ENCODE data around the gene ILK.

The ILK gene

DNA sequence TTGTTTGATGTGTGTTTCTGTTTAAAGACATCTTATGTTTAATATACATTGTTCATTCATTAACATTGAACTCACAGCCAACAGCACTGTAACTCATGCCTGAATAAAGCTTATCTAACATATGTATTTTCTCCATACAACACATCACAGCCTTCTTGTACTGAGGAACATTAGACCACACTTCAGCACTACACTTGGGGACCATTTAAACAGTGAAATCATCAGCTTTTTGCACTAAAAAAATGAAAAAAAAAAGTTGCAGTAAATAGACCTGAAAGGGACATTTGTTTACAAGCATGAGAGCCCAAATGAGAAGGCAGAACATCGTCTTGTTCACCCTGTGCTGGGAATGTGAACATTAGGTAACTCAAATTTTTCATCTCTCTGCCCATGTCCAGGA lies 31.0 kb downstream of the ILK start:
- no peak overlapping the region for H2AFZ ChIP-seq (ENCODE audit: low read depth, low read length)
- H3K14ac ChIP-seq (ENCODE audit: low read length in 2 of 2) = no peak overlapping the region
- H3K4me3 ChIP-seq (ENCODE audit: insufficient read depth in 1 of 2, low read depth in 1 of 2, low read length in 2 of 2) = no peak overlapping the region
- no peak overlapping the region for H3K18ac ChIP-seq (ENCODE audit: low read depth in 1 of 2, low read length in 2 of 2)
- 23% methylated on average over 1 of the region's 1 CpG for WGBS
- H3K9ac ChIP-seq (ENCODE audit: low read length) = no peak overlapping the region
- no peak overlapping the region for H2BK5ac ChIP-seq (ENCODE audit: low read depth, low read length, poor library complexity, severe bottlenecking)
- no peak overlapping the region for H2AK5ac ChIP-seq (ENCODE audit: low read length, severe bottlenecking)
- H4K8ac ChIP-seq (ENCODE audit: low read length) = no peak overlapping the region
- no peak overlapping the region for H4K91ac ChIP-seq (ENCODE audit: low read length)
- no peak overlapping the region for H3K4me2 ChIP-seq (ENCODE audit: low read length, poor library complexity, severe bottlenecking)
- no peak overlapping the region for H2BK120ac ChIP-seq (ENCODE audit: low read depth, low read length)
- H3K27ac ChIP-seq (ENCODE audit: low read length, poor library complexity, severe bottlenecking) = no peak overlapping the region
- H3K79me1 ChIP-seq (replicated peaks; ENCODE audit: low read length, poor library complexity, severe bottlenecking) = no peaks in the 10 kb centered on the region
- H3K36me3 ChIP-seq (ENCODE audit: control insufficient read depth in 1 of 2, insufficient read depth in 2 of 2, low read depth in 1 of 2, low read length in 2 of 2) = peaks cover 0 to 28% of the 10 kb centered on the region in 2 experiments
- H3K9me3 ChIP-seq (ENCODE audit: control insufficient read depth, low read length) = no peaks in the 10 kb centered on the region
- H2BK12ac ChIP-seq (ENCODE audit: low read length in 2 of 2) = no peak overlapping the region
- no peaks in the 10 kb centered on the region for H3K27me3 ChIP-seq (ENCODE audit: control insufficient read depth in 1 of 2, insufficient read depth in 1 of 2, low read length in 2 of 2)
- H2BK15ac ChIP-seq (ENCODE audit: low read depth, poor library complexity, severe bottlenecking) = no peak overlapping the region
- H3K4me1 ChIP-seq (ENCODE audit: control insufficient read depth, insufficient read depth, low read depth, low read length) = peaks cover 7% of the 10 kb centered on the region
- no peak overlapping the region for H3K23ac ChIP-seq (ENCODE audit: low read length in 2 of 2)
- no peak overlapping the region for H3K4ac ChIP-seq (ENCODE audit: low read depth in 1 of 2, low read length in 2 of 2)
- no peak for DNase-seq

DNA sequence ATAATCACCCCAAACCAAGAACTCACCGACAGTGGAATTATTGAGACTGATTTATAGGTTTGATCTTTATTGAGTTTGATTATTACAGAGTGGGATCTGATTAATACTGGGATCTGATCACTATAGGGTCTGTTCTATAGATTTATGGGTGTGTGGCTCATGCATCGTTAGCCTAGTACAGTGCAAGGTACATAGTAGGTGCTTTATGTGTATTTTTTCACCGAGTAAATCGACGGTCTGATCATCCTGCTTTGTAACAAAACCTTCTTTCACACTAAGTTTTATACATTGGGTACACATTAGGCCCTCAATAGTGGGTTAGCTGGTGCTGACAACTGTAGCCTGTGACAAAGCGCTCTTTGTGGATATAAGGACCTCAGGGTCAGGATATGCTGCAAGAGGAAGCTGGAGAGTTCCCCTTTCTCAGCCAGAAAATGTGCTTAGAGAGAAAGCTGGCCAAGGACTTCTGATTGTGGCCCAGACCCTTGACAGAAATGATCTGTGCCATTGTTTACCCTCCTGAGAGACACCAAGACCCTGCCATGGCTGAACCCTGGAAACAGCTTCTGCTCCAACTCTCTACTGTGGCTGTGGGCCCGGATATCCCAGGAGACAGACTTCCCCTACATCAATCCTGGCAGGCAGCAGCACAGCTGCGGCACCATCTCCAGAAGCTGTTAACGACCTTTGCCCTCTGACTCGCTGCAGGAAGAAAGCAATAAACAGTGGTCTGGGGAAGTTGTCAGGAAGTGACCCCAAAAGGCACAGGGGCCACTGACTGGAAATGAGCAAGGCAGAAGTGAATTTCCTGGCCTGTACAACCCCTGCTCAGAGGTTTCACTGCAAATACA lies 31.7 kb downstream of the ILK start:
- H4K8ac ChIP-seq (ENCODE audit: low read length) = no peak overlapping the region
- no peak overlapping the region for H2AK5ac ChIP-seq (ENCODE audit: low read length, severe bottlenecking)
- H2BK5ac ChIP-seq (ENCODE audit: low read depth, low read length, poor library complexity, severe bottlenecking) = no peak overlapping the region
- H2BK15ac ChIP-seq (ENCODE audit: low read depth, poor library complexity, severe bottlenecking) = no peak overlapping the region
- no peak overlapping the region for H3K9ac ChIP-seq (ENCODE audit: low read length)
- H3K23ac ChIP-seq (ENCODE audit: low read length in 2 of 2) = no peak overlapping the region
- H3K79me1 ChIP-seq (replicated peaks; ENCODE audit: low read length, poor library complexity, severe bottlenecking) = no peaks in the 10 kb centered on the region
- 21% methylated on average over 6 of the region's 10 CpGs for WGBS
- H3K4me1 ChIP-seq (ENCODE audit: control insufficient read depth, insufficient read depth, low read depth, low read length) = peaks cover 7% of the 10 kb centered on the region
- H3K27me3 ChIP-seq (ENCODE audit: control insufficient read depth in 1 of 2, insufficient read depth in 1 of 2, low read length in 2 of 2) = no peaks in the 10 kb centered on the region
- no peaks in the 10 kb centered on the region for H3K9me3 ChIP-seq (ENCODE audit: control insufficient read depth, low read length)
- H3K4ac ChIP-seq (ENCODE audit: low read depth in 1 of 2, low read length in 2 of 2) = no peak overlapping the region
- H3K36me3 ChIP-seq (ENCODE audit: control insufficient read depth in 1 of 2, insufficient read depth in 2 of 2, low read depth in 1 of 2, low read length in 2 of 2) = peaks cover 0 to 27% of the 10 kb centered on the region in 2 experiments
- no peak overlapping the region for H4K91ac ChIP-seq (ENCODE audit: low read length)
- no peak overlapping the region for H3K14ac ChIP-seq (ENCODE audit: low read length in 2 of 2)
- peak overlapping the region in 1 of 2 experiments; percentile 19 for H3K4me3 ChIP-seq (ENCODE audit: insufficient read depth in 1 of 2, low read depth in 1 of 2, low read length in 2 of 2)
- peak overlapping the region; percentile 54 to 78 for H3K18ac ChIP-seq (ENCODE audit: low read depth in 1 of 2, low read length in 2 of 2)
- H3K27ac ChIP-seq (ENCODE audit: low read length, poor library complexity, severe bottlenecking) = no peak overlapping the region
- H2BK120ac ChIP-seq (ENCODE audit: low read depth, low read length) = peak overlapping the region; percentile 64
- H2BK12ac ChIP-seq (ENCODE audit: low read length in 2 of 2) = no peak overlapping the region
- no peak overlapping the region for H3K4me2 ChIP-seq (ENCODE audit: low read length, poor library complexity, severe bottlenecking)
- DNase-seq = peak; percentile 86
- no peak overlapping the region for H2AFZ ChIP-seq (ENCODE audit: low read depth, low read length)

DNA sequence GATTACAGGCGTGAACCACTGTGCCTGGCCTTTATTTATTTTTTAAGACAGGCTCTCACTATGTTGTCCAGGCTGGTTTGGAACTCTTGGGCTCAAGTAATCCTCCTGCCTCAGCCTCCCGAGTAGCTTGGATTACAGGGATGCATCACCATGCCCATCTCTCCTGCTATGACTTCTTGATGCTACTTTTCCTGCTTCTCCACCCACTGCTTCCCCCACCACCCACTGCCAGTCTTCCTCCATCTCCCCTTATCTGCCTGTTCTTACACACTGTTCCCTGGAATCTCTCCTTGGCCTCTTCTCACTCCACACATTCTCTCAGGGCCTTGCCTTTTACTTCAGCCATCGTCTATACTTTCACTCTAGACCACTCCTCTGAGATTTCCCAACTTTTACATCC lies 32.9 kb downstream of the ILK start:
- peak overlapping the region; percentile 97 for H4K8ac ChIP-seq (ENCODE audit: low read length)
- no peak for DNase-seq
- no peak overlapping the region for H2BK5ac ChIP-seq (ENCODE audit: low read depth, low read length, poor library complexity, severe bottlenecking)
- peak overlapping the region; percentile 85 to 92 for H3K4ac ChIP-seq (ENCODE audit: low read depth in 1 of 2, low read length in 2 of 2)
- H3K4me2 ChIP-seq (ENCODE audit: low read length, poor library complexity, severe bottlenecking) = no peak overlapping the region
- WGBS = 81% methylated on average over 3 of the region's 3 CpGs
- H2BK12ac ChIP-seq (ENCODE audit: low read length in 2 of 2) = peak overlapping the region; percentile 69 to 95
- H3K79me1 ChIP-seq (replicated peaks; ENCODE audit: low read length, poor library complexity, severe bottlenecking) = no peaks in the 10 kb centered on the region
- no peak overlapping the region for H3K23ac ChIP-seq (ENCODE audit: low read length in 2 of 2)
- H2BK15ac ChIP-seq (ENCODE audit: low read depth, poor library complexity, severe bottlenecking) = peak overlapping the region; percentile 54
- no peak overlapping the region for H2AK5ac ChIP-seq (ENCODE audit: low read length, severe bottlenecking)
- no peaks in the 10 kb centered on the region for H3K27me3 ChIP-seq (ENCODE audit: control insufficient read depth in 1 of 2, insufficient read depth in 1 of 2, low read length in 2 of 2)
- no peak overlapping the region for H3K9ac ChIP-seq (ENCODE audit: low read length)
- no peaks in the 10 kb centered on the region for H3K9me3 ChIP-seq (ENCODE audit: control insufficient read depth, low read length)
- H2BK120ac ChIP-seq (ENCODE audit: low read depth, low read length) = peak overlapping the region; percentile 82
- H2AFZ ChIP-seq (ENCODE audit: low read depth, low read length) = no peak overlapping the region
- H4K91ac ChIP-seq (ENCODE audit: low read length) = peak overlapping the region; percentile 87
- H3K18ac ChIP-seq (ENCODE audit: low read depth in 1 of 2, low read length in 2 of 2) = peak overlapping the region; percentile 82 to 86
- H3K4me3 ChIP-seq (ENCODE audit: insufficient read depth in 1 of 2, low read depth in 1 of 2, low read length in 2 of 2) = no peak overlapping the region
- H3K36me3 ChIP-seq (ENCODE audit: control insufficient read depth in 1 of 2, insufficient read depth in 2 of 2, low read depth in 1 of 2, low read length in 2 of 2) = peaks cover 0 to 34% of the 10 kb centered on the region in 2 experiments
- H3K27ac ChIP-seq (ENCODE audit: low read length, poor library complexity, severe bottlenecking) = no peak overlapping the region
- H3K14ac ChIP-seq (ENCODE audit: low read length in 2 of 2) = peak overlapping the region in 1 of 2 experiments; percentile 55
- H3K4me1 ChIP-seq (ENCODE audit: control insufficient read depth, insufficient read depth, low read depth, low read length) = peaks cover 7% of the 10 kb centered on the region

DNA sequence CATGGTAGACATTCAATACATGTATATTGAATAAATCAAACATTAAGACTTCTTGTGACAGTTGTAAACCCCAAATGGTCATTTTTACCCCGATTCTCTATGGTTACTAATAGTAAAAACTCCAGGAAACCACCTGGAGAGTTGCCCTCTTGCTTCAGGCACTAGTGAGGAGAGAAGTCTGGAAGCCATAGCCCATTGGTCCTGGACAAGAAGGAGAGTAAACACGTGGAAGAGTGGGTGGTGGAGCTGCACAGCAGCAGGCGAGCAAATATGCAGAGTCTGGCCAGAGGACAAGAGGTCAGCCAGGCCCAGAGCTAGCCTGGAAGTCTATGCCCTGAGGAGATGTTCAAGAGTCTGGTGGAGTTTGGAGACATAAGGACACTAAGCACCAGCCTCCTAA lies 34.3 kb downstream of the ILK start:
- H2BK120ac ChIP-seq (ENCODE audit: low read depth, low read length) = no peak overlapping the region
- 30% methylated on average over 3 of the region's 3 CpGs for WGBS
- peaks cover 0 to 20% of the 10 kb centered on the region in 2 experiments for H3K36me3 ChIP-seq (ENCODE audit: control insufficient read depth in 1 of 2, insufficient read depth in 2 of 2, low read depth in 1 of 2, low read length in 2 of 2)

More for the DNA sequence above, 34.3 kb downstream of the ILK start:
- Histone ChIP-seq H3K4me2 (ENCODE audit: low read length, poor library complexity, severe bottlenecking) (no peak overlapping the region), H3K4me1 (ENCODE audit: control insufficient read depth, insufficient read depth, low read depth, low read length) (peaks cover 7% of the 10 kb centered on the region), H3K23ac (ENCODE audit: low read length in 2 of 2) (no peak overlapping the region), H3K4ac (ENCODE audit: low read depth in 1 of 2, low read length in 2 of 2) (peak overlapping the region in 1 of 2 experiments; percentile 3), H3K18ac (ENCODE audit: low read depth in 1 of 2, low read length in 2 of 2) (peak overlapping the region in 1 of 2 experiments; percentile 79), H3K9me3 (ENCODE audit: control insufficient read depth, low read length) (no peaks in the 10 kb centered on the region), H3K14ac (ENCODE audit: low read length in 2 of 2) (no peak overlapping the region), H2AFZ (ENCODE audit: low read depth, low read length) (no peak overlapping the region), H2AK5ac (ENCODE audit: low read length, severe bottlenecking) (no peak overlapping the region), H3K79me1 (replicated peaks; ENCODE audit: low read length, poor library complexity, severe bottlenecking) (no peaks in the 10 kb centered on the region), H2BK5ac (ENCODE audit: low read depth, low read length, poor library complexity, severe bottlenecking) (no peak overlapping the region), H3K9ac (ENCODE audit: low read length) (no peak overlapping the region), H3K4me3 (ENCODE audit: insufficient read depth in 1 of 2, low read depth in 1 of 2, low read length in 2 of 2) (no peak overlapping the region), H2BK15ac (ENCODE audit: low read depth, poor library complexity, severe bottlenecking) (no peak overlapping the region), H4K91ac (ENCODE audit: low read length) (no peak overlapping the region), H3K27me3 (ENCODE audit: control insufficient read depth in 1 of 2, insufficient read depth in 1 of 2, low read length in 2 of 2) (peaks cover 0 to 8% of the 10 kb centered on the region in 2 experiments), H3K27ac (ENCODE audit: low read length, poor library complexity, severe bottlenecking) (no peak overlapping the region), H2BK12ac (ENCODE audit: low read length in 2 of 2) (no peak overlapping the region), H4K8ac (ENCODE audit: low read length) (no peak overlapping the region)
- peak; percentile 69 for DNase-seq
